ENCODE measurements around the gene BRD7. TPM values are rescaled to one million over a fixed set of nuclear protein-coding genes. Genes with fewer than 3 reads are reported as not detected.

BRD7 gene
- total and polyA plus RNA-seq, 2 of the 13 experiments (the other 11 are each of a cell fraction or from before 2014, with no cell fraction given) = 82.3 to 149 TPM

DNA sequence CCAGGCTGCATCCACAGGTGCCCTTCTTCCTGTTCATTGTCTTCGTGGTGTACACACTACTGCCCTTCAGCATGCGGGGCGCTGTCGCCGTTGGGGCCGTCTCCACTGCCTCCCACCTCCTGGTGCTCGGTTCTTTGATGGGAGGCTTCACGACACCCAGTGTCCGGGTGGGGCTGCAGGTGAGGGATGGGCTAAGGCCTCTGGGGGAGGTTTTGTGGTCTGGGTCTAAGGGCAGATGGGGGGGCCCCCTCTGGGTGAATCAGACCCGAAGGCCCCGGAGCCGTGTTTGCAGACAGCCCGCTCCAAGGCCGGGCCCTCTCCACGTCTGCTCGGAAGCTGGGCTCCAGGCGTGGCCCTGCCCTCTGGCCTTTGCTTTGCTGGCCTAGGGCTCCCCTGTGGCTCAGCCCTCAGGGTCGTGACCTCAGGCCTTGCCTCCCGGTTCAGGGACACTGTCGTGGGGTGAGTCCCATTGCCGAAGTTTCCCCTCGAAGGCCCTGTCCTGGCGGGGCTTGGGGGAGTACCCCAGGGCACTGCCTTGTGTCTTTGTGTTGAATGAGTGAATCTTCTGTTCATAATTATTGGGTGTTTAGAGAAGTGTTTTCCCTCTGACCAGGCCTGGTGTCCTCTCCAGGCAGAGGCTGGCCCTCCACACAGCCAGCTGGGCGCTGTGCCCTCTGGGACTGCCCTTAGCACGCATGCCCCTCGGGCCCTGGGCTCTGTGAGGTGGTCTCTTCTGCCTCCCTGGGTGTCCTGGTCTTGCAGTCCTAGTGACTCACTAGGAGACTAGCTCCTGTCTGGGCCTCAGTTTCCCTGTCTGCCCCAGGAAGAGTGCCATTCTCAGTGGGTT, 76.8 kb downstream of the BRD7 start (continued):
- TF ChIP-seq ZNF839 (CRISPR knock-in tag; IDR thresholded peaks at IDR 0.05; ENCODE audit: borderline replicate concordance) = no peak; the same call in 1 of the 2 replicates
- TF ChIP-seq ZNF773 (CRISPR knock-in tag; IDR thresholded peaks at IDR 0.05; ENCODE audit: borderline replicate concordance) = no peak
- no peak for TF ChIP-seq ZNF772 (CRISPR knock-in tag; IDR thresholded peaks at IDR 0.05)
- TF ChIP-seq NRL (CRISPR knock-in tag; IDR thresholded peaks at IDR 0.05; ENCODE audit: borderline replicate concordance) = no peak
- TF ChIP-seq DMAP1 (CRISPR knock-in tag; IDR thresholded peaks at IDR 0.05) = peak; percentile 83
- peak; percentile 80 for TF ChIP-seq GATAD2A (CRISPR knock-in tag; IDR thresholded peaks at IDR 0.05)
- no peak for TF ChIP-seq ZNF543 (CRISPR knock-in tag; IDR thresholded peaks at IDR 0.05)
- no peak for TF ChIP-seq TIGD3 (CRISPR knock-in tag; IDR thresholded peaks at IDR 0.05; ENCODE audit: borderline replicate concordance)
- TF ChIP-seq, protein P1, sequence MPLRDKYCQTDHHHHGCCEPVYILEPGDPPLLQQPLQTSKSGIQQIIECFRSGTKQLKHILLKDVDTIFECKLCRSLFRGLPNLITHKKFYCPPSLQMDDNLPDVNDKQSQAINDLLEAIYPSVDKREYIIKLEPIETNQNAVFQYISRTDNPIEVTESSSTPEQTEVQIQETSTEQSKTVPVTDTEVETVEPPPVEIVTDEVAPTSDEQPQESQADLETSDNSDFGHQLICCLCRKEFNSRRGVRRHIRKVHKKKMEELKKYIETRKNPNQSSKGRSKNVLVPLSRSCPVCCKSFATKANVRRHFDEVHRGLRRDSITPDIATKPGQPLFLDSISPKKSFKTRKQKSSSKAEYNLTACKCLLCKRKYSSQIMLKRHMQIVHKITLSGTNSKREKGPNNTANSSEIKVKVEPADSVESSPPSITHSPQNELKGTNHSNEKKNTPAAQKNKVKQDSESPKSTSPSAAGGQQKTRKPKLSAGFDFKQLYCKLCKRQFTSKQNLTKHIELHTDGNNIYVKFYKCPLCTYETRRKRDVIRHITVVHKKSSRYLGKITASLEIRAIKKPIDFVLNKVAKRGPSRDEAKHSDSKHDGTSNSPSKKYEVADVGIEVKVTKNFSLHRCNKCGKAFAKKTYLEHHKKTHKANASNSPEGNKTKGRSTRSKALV (CRISPR knock-in tag; IDR thresholded peaks at IDR 0.05) = no peak
- TF ChIP-seq GTF2F1 (IDR thresholded peaks at IDR 0.05; ENCODE audit: low read length) = no peak
- TF ChIP-seq GLI4 (CRISPR knock-in tag; IDR thresholded peaks at IDR 0.05; ENCODE audit: borderline replicate concordance) = no peak
- TF ChIP-seq BCL6 (CRISPR knock-in tag; IDR thresholded peaks at IDR 0.05) = peak; percentile 88
- peak; percentile 92 for TF ChIP-seq NR2C2 (CRISPR knock-in tag; IDR thresholded peaks at IDR 0.05; ENCODE audit: borderline replicate concordance)
- no peak for TF ChIP-seq EZH2 (conservative IDR thresholded peaks at IDR 0.05; ENCODE audit: low read depth, low read length)
- TF ChIP-seq HMG20B (CRISPR knock-in tag; conservative IDR thresholded peaks at IDR 0.05) = 0 out of 2 replicates have a peak, but pooled peaks have one; percentile 49
- no peak for TF ChIP-seq RARG (CRISPR knock-in tag; IDR thresholded peaks at IDR 0.05; ENCODE audit: low read depth)
- TF ChIP-seq ZNF143 (CRISPR knock-in tag; IDR thresholded peaks at IDR 0.05) = no peak
- no peak for TF ChIP-seq SIX4 (CRISPR knock-in tag; IDR thresholded peaks at IDR 0.05)
- peak; percentile 40; the same call in 1 of the 2 replicates for TF ChIP-seq ELF1 (CRISPR knock-in tag; IDR thresholded peaks at IDR 0.05)
- no peak for TF ChIP-seq ZNF441 (CRISPR knock-in tag; IDR thresholded peaks at IDR 0.05; ENCODE audit: borderline replicate concordance)
- peak; percentile 95 for TF ChIP-seq PHF21A (CRISPR knock-in tag; IDR thresholded peaks at IDR 0.05)
- TF ChIP-seq ZSCAN29 (CRISPR knock-in tag; conservative IDR thresholded peaks at IDR 0.05) = no peak; the same call in 1 of the 2 replicates
- no peak for TF ChIP-seq MLXIP (CRISPR knock-in tag; IDR thresholded peaks at IDR 0.05; ENCODE audit: borderline replicate concordance)
- no peak for TF ChIP-seq RBFOX2 (IDR thresholded peaks at IDR 0.05; ENCODE audit: low read depth, low read length)

Measured in HepG2 (cell line).